Neural cell (in vitro differentiated cells): ENCODE data around the gene HIPK1. TPM values are rescaled to one million over a fixed set of nuclear protein-coding genes. Genes with fewer than 3 reads are reported as not detected.

Experiments used
- H2AFZ ChIP-seq: fragments of 200-600, 300-800 bp; sonication (generic), shearing (Covaris generic); 2 replicates; pipeline ENCODE4 v1.6.0; 2014; ENCODE audit warnings: low read depth, mild to moderate bottlenecking, antibody characterized with exemption, low read length, moderate library complexity
- H3F3A ChIP-seq: fragments of 200-600 bp; shearing (Covaris generic); 2 replicates; pipeline ENCODE4 v1.6.1; 2016; ENCODE audit warnings: mild to moderate bottlenecking, moderate library complexity, mixed read lengths, antibody characterized with exemption, low read length; ENCODE audit not compliant: insufficient read depth, poor library complexity, severe bottlenecking
- H3K27ac ChIP-seq: fragments of 200-600, 300-800 bp; sonication (generic), shearing (Covaris generic); 2 replicates; pipeline ENCODE4 v1.5.1; 2014; ENCODE audit warnings: mild to moderate bottlenecking, low read length, moderate library complexity
- H3K27me3 ChIP-seq: fragments of 300-800, 200-600 bp; sonication (generic), shearing (Covaris generic); 2 replicates; pipeline ENCODE4 v1.6.0; 2014; ENCODE audit warnings: mild to moderate bottlenecking, low read depth, low read length, moderate library complexity; ENCODE audit not compliant: insufficient read depth
- H3K36me3 ChIP-seq: fragments of 300-800, 200-600 bp; sonication (generic), shearing (Covaris generic); 2 replicates; pipeline ENCODE4 v1.5.1; 2014; ENCODE audit warnings: mild to moderate bottlenecking, antibody characterized with exemption, low read length, moderate library complexity; ENCODE audit not compliant: insufficient read depth
- H3K4me2 ChIP-seq: fragments of 300-800, 200-600 bp; sonication (generic), shearing (Covaris generic); 2 replicates; pipeline ENCODE4 v1.6.0; 2014; ENCODE audit warnings: mild to moderate bottlenecking, low read length
- H3K4me3 ChIP-seq: fragments of 300-800, 200-600 bp; sonication (generic), shearing (Covaris generic); 2 replicates; pipeline ENCODE4 v1.5.1; 2014; ENCODE audit warnings: mild to moderate bottlenecking, low read length, moderate library complexity
- H3K79me2 ChIP-seq: fragments of 200-600 bp; shearing (Covaris generic); replicated peaks from 2 replicates; pipeline ENCODE4 v1.6.0; 2014; ENCODE audit warnings: mild to moderate bottlenecking, low read length, moderate library complexity; ENCODE audit not compliant: insufficient read depth
- H3K9ac ChIP-seq: fragments of 300-800, 200-600 bp; sonication (generic), shearing (Covaris generic); 2 replicates; pipeline ENCODE4 v1.6.1; 2016; ENCODE audit warnings: mild to moderate bottlenecking, low read length, mixed read lengths
- H3K9me2 ChIP-seq: fragments of 200-600 bp; shearing (Covaris generic); 2 replicates; pipeline ENCODE4 v1.6.1; 2016; ENCODE audit warnings: mild to moderate bottlenecking, low read length, mixed read lengths; ENCODE audit not compliant: insufficient read depth
- H3K9me3 ChIP-seq: fragments of 200-600, 300-800 bp; sonication (generic), shearing (Covaris generic); 2 replicates; pipeline ENCODE4 v1.6.1; 2016; ENCODE audit warnings: mild to moderate bottlenecking, mixed run types, low read length, moderate library complexity, mixed read lengths
- H4K20me1 ChIP-seq: fragments of 200-600 bp; shearing (Covaris generic); 2 replicates; pipeline ENCODE4 v1.6.1; 2016; ENCODE audit warnings: mild to moderate bottlenecking, mixed run types; ENCODE audit not compliant: insufficient read depth
- EP300 ChIP-seq: fragments of 450-650 bp; conservative IDR thresholded peaks from 2 replicates; pipeline ENCODE4 v1.6.1; 2014; ENCODE audit warnings: antibody characterized with exemption, mild to moderate bottlenecking, moderate library complexity; ENCODE audit not compliant: poor library complexity, severe bottlenecking
- EZH2 ChIP-seq: fragments of 200-600, 300-800 bp; shearing (Covaris generic), sonication (generic); IDR thresholded peaks from 2 replicates; pipeline ENCODE4 v1.6.1; 2014; ENCODE audit warnings: antibody characterized with exemption, low read length, borderline replicate concordance, mild to moderate bottlenecking; ENCODE audit not compliant: insufficient read depth, poor library complexity, severe bottlenecking
- MXI1 ChIP-seq: fragments of 450-650 bp; conservative IDR thresholded peaks from 2 replicates; pipeline ENCODE4 v1.6.1; 2014; ENCODE audit warnings: antibody characterized with exemption, mild to moderate bottlenecking; ENCODE audit not compliant: poor library complexity, severe bottlenecking
- POLR2AphosphoS5 ChIP-seq: IDR thresholded peaks from 2 replicates; pipeline ENCODE4 v1.6.1; 2012
- RAD21 ChIP-seq: fragments of 450-650 bp; conservative IDR thresholded peaks from 2 replicates; pipeline ENCODE4 v1.6.1; 2014; ENCODE audit warnings: antibody characterized with exemption, mild to moderate bottlenecking, moderate library complexity
- SMC3 ChIP-seq: fragments of 450-650 bp; conservative IDR thresholded peaks from 2 replicates; pipeline ENCODE4 v1.6.1; 2014; ENCODE audit warnings: antibody characterized with exemption, mild to moderate bottlenecking, moderate library complexity; ENCODE audit not compliant: poor library complexity
- TAF1 ChIP-seq: IDR thresholded peaks from 2 replicates; pipeline ENCODE4 v1.6.1; 2012; ENCODE audit warnings: low read depth
- polyA plus RNA-seq: library from polyadenylated mRNA; depleted of rRNA; stranded (reverse); fragments of >200 nt; gene quantifications from 2 replicates; pipeline ENCODE4 v1.2.3, GENCODE V29; 2014
- TF ChIP-seq, protein P1 (sequence below): IDR thresholded peaks from 2 replicates; pipeline ENCODE4 v1.6.1; 2012; ENCODE audit warnings: borderline replicate concordance
- TF ChIP-seq, protein P2 (sequence below): fragments of 450-650 bp; IDR thresholded peaks from 2 replicates; pipeline ENCODE4 v1.5.1; 2014; ENCODE audit warnings: antibody characterized with exemption, mild to moderate bottlenecking, moderate library complexity; ENCODE audit not compliant: poor library complexity, severe bottlenecking

HIPK1 gene
- polyA plus RNA-seq, 1 donor from 2014 or later: 22.9 TPM

DNA sequence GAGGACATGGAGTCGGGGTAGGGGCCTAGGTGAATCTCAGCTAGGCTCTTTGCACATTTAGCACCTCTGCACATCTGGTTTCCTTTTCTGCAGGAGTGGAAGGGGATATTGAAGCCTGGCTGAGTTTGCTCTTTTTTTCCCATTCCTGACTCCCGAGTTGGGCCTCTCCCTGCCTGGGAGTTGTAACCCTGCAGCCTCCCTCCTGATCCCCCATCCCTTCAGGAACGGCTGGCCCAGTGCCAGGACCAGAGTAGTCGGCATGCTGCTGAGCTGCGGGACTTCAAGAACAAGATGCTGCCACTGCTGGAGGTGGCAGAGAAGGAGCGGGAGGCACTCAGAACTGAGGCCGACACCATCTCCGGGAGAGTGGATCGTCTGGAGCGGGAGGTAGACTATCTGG is 51.0 kb downstream of the HIPK1 start:
- Histone ChIP-seq H3K36me3 (no peaks in the 10 kb centered on the region), H3K27me3 (no peaks in the 10 kb centered on the region), H3K27ac (no peak overlapping the region), H3K79me2 (no peaks in the 10 kb centered on the region), H4K20me1 (no peaks in the 10 kb centered on the region), H3K9me3 (no peaks in the 10 kb centered on the region), H3K9ac (no peak overlapping the region), H3K9me2 (no peaks in the 10 kb centered on the region), H2AFZ (no peak overlapping the region), H3F3A (no peaks in the 10 kb centered on the region), H3K4me3 (no peak overlapping the region), H3K4me2 (no peak overlapping the region)
- TF ChIP-seq, protein P1, sequence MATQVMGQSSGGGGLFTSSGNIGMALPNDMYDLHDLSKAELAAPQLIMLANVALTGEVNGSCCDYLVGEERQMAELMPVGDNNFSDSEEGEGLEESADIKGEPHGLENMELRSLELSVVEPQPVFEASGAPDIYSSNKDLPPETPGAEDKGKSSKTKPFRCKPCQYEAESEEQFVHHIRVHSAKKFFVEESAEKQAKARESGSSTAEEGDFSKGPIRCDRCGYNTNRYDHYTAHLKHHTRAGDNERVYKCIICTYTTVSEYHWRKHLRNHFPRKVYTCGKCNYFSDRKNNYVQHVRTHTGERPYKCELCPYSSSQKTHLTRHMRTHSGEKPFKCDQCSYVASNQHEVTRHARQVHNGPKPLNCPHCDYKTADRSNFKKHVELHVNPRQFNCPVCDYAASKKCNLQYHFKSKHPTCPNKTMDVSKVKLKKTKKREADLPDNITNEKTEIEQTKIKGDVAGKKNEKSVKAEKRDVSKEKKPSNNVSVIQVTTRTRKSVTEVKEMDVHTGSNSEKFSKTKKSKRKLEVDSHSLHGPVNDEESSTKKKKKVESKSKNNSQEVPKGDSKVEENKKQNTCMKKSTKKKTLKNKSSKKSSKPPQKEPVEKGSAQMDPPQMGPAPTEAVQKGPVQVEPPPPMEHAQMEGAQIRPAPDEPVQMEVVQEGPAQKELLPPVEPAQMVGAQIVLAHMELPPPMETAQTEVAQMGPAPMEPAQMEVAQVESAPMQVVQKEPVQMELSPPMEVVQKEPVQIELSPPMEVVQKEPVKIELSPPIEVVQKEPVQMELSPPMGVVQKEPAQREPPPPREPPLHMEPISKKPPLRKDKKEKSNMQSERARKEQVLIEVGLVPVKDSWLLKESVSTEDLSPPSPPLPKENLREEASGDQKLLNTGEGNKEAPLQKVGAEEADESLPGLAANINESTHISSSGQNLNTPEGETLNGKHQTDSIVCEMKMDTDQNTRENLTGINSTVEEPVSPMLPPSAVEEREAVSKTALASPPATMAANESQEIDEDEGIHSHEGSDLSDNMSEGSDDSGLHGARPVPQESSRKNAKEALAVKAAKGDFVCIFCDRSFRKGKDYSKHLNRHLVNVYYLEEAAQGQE: no peak
- TF ChIP-seq MXI1: no peak

DNA sequence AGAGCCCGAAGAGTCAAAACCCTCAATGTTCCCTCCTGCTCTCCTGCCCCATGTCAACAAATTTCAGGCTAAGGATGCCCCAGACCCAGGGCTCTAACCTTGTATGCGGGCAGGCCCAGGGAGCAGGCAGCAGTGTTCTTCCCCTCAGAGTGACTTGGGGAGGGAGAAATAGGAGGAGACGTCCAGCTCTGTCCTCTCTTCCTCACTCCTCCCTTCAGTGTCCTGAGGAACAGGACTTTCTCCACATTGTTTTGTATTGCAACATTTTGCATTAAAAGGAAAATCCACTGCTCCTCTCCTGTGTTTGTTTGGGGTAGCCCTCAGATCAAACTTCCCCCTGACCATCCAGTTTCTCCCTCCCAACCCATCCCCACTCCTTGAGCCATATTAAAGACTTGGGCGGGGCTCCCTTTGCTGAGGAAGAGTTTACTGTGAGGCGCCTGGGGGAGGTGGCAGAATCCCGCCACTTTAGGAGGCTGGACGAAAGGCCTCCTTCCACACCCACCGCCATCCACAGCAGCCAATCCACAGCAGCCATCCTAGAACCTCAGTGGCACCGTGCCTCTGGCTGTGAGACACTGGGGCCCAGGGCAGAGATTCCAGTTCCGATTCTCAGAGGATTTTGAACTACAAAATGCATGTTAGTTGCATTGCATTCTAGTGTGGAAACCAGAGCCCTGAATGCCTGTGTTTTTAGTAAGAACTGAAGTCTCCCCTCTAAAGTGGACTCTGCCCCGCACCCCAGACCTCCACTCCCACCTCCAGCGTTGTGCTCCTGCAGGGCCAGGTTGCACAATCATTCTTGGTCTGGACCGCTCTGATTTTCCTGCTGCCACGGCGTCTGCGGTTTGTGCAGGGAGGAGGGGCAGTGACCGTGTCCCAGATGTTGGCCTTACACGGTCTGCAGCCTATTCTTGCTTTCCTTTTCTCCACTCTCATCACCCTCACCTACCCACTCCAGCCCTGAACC is 53.1 kb downstream of the HIPK1 start:
- no peak overlapping the region for H2AFZ ChIP-seq

More for the DNA sequence above, 53.1 kb downstream of the HIPK1 start:
- TF ChIP-seq POLR2AphosphoS5 (no peak), SMC3 (no peak), EZH2 (no peak), TAF1 (no peak), EP300 (no peak), RAD21 (no peak), MXI1 (no peak)
- TF ChIP-seq, protein P2, sequence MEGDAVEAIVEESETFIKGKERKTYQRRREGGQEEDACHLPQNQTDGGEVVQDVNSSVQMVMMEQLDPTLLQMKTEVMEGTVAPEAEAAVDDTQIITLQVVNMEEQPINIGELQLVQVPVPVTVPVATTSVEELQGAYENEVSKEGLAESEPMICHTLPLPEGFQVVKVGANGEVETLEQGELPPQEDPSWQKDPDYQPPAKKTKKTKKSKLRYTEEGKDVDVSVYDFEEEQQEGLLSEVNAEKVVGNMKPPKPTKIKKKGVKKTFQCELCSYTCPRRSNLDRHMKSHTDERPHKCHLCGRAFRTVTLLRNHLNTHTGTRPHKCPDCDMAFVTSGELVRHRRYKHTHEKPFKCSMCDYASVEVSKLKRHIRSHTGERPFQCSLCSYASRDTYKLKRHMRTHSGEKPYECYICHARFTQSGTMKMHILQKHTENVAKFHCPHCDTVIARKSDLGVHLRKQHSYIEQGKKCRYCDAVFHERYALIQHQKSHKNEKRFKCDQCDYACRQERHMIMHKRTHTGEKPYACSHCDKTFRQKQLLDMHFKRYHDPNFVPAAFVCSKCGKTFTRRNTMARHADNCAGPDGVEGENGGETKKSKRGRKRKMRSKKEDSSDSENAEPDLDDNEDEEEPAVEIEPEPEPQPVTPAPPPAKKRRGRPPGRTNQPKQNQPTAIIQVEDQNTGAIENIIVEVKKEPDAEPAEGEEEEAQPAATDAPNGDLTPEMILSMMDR: no peak
- TF ChIP-seq, protein P1: no peak
- no peaks in the 10 kb centered on the region for H4K20me1 ChIP-seq
- no peaks in the 10 kb centered on the region for H3K79me2 ChIP-seq
- H3K9ac ChIP-seq: no peak overlapping the region
- H3K27ac ChIP-seq: no peak overlapping the region
- H3K4me3 ChIP-seq: no peak overlapping the region
- no peaks in the 10 kb centered on the region for H3F3A ChIP-seq
- H3K4me2 ChIP-seq: no peak overlapping the region
- H3K9me3 ChIP-seq: no peaks in the 10 kb centered on the region
- no peaks in the 10 kb centered on the region for H3K27me3 ChIP-seq
- H3K9me2 ChIP-seq: no peaks in the 10 kb centered on the region
- no peaks in the 10 kb centered on the region for H3K36me3 ChIP-seq
